ENCODE data around the gene SCAPER.

Gene SCAPER

GRCh38 chr15:76674883-76675282, 230.3 kb downstream of the SCAPER start:
- no peak for DNase-seq (ENCODE audit: low read depth in 2 of 2)

- DNase-seq (ENCODE audit: low read depth in 2 of 2) = no peak
These were observed 235.5 kb downstream of the SCAPER start for GRCh38 chr15:76669521-76670207.

- DNase-seq (ENCODE audit: low read depth in 2 of 2) = no peak
These were observed 236.2 kb downstream of the SCAPER start for GRCh38 chr15:76668900-76669299.

DNA sequence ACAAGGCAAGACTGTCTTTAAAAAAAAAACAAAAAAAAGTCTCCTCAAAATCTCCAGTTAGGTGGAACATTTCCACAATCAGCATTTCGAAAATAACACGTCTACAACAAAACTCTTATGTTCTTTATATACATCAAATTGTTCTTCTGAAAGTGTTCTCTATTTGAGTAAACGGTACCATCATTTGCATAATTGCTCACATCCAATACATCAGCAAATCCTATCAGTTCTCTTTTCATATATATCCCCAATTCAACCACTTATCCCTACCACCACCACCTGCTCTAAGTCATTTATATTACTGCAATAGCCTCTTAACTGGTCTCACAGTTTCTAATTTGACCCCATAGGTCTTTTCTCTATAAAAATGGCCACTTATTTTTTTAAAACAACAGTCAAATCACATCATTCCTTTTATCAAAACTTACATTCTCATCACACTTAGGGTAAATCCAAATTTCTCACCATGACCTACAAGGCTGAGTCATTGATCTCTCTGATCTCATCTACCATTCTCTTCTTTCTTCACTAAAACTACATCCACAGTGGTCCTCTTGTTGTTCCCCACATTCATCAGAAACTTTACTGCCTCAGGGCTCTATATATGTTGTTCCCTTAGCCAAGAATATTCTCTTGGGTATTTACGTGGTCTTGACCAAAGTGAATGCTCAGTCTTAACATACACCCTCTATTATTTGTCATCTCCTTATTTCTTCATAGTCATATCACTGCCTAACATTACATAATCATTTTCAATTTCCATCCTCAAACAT, 237.0 kb downstream of the SCAPER start:
- DNase-seq (ENCODE audit: low read depth in 2 of 2) = no peak

DNA sequence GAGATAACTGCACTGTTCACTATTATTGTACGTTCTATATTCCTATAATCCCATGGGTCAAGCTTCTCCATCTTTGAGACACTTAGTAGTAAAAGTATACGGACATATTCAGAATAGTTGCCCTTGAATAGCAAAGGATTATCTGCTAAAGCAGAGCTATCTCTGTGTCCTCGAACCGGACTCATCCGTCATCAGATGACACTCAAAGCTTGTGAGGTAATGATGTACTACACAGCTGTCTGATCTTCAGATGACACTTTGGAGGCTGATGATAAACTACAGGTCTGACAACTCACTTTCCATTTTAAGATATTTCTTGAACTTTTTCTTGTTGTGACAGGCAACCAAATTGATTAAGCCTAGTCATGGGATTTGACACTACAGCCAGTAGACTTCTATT, 240.2 kb downstream of the SCAPER start:
- no peak for DNase-seq (ENCODE audit: low read depth in 2 of 2)

GRCh38 chr15:76664411-76664810, 240.7 kb downstream of the SCAPER start:
- no peak for DNase-seq (ENCODE audit: low read depth in 2 of 2)

DNA sequence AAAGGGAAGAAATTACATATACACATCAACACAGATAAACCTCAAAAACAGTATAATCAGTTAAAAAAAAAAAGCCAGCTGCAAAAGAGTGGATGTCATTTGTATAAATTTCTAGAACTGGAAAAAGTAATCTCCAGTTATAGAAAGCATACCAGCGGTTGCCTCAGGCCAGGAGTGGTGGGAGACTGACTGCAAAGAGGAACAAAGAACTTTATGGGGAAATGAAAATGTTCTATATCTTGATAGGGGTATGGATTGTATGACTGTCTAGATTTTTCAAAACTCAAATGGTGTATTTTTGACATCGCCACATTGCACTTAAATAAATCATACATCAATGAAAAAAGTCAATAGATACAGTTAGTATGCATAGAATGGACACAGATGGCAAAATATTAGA, 241.6 kb downstream of the SCAPER start:
- DNase-seq (ENCODE audit: low read depth in 2 of 2) = no peak

DNA sequence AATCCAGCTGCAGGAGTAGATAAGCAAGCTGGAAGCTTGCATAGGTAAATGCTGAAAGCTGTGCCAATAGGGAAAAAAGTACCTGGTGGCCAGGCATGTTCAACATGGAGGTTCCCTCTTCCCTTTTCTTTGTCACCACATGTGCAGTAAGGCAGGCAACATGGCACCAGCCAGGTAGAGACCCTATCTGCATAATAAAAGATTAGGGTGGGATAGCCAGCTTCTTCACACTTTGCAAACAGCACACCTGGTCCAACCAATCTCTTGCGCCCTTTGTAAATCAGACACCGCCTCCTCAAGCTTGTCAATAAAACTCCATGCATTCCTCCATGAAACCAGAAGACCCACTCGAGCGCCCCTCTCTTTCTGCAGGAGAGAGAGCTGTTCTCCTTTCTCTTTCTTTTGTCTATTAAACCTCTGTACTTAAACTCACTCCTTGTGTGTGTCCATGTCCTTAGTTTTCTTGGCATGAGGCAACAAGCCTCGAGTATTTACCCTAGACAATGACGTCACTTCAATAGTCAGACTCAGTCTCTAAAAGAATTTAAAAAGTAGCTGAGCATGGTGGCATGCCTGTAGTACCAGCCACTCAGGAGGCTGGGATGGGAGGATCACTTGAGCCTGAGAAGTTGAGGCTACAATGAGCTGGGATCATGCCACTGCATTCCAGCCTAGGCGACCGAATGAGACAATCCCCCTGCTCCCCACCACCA, 256.3 kb downstream of the SCAPER start:
- DNase-seq (ENCODE audit: low read depth in 2 of 2) = no peak

DNA sequence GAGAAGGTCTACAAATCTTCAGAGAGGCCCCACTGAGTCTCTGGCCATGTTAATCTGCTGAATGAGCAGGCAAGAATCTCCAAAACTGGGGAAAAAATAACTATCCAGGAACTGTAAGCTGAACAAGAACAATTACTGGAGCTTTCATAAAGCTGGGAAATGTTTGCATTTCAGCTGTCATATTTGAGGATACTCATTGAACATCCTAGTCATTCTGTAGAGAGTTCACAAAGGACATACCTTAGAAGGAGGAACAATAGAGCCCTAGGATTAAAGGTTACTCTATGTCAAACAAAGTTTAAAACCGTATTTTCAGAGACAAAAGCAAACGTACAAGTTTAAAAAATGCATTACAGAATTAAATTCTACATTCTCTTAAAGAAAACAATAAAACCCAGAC, 257.5 kb downstream of the SCAPER start:
- no peak for DNase-seq (ENCODE audit: low read depth in 2 of 2)

GRCh38 chr15:76644646-76645045, 260.5 kb downstream of the SCAPER start:
- DNase-seq (ENCODE audit: low read depth in 2 of 2) = no peak

GRCh38 chr15:76642671-76643070, 262.5 kb downstream of the SCAPER start:
- no peak for DNase-seq (ENCODE audit: low read depth in 2 of 2)

DNA sequence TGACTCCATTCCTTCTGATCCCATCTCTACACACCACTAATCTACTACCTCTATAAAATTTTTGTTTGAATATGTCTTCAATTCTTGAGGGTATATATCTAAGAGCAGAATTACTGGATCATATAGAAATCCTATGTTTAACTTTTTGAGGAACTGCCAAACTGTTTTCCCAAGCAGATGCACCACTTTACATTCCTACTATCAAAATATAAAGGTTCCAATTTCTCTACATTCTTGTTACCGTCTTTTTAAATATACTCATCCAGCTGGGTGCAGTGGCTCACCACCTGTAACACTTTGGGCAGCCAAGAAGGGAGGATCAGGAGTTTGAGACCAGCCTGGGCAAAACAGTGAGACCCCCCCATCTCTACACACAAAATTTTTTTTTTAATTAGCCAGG, 268.0 kb downstream of the SCAPER start:
- no peak for DNase-seq (ENCODE audit: low read depth in 2 of 2)

DNA sequence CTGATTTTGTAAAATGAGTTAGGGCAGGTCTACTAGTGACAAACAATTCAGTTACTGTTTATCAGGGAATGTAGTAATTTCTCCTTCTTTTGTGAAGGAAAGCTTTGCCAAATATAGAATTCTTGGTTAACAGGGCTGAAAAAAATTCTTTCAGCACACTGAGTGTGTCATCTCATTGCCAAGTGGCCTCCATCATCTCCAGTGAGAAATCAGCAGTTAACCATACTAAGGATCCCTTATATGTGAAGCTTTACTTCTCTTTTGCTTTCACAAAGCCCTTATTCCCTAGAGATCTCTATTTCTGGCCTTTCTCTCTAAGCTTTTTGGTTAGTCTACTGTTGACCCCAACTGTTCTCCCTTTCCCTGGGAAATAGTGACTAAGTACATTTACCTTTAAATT, 269.1 kb downstream of the SCAPER start:
- no peak for DNase-seq (ENCODE audit: low read depth in 2 of 2)

DNA sequence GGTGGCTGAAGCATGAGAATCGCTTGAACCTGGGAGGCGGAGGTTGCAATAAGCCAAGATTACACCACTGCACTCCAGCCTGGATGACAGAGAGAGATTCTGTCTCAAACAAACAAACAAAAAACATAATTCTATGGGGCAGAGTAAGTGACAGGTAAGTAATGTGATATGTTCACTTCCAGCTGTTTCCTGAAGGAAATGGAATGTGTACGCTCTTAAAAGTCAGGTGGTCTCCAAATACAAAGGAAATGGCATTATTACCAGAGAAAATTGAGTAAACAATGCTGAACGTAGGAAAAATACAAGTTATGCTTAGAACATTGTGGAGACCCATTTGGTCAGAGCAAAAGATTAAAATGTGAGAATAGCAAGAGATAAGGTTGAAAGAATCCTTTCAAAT, 278.5 kb downstream of the SCAPER start:
- DNase-seq (ENCODE audit: low read depth in 2 of 2) = no peak

- no peak for DNase-seq (ENCODE audit: low read depth in 2 of 2)
These were observed 279.9 kb downstream of the SCAPER start for GRCh38 chr15:76625267-76625666.

DNA sequence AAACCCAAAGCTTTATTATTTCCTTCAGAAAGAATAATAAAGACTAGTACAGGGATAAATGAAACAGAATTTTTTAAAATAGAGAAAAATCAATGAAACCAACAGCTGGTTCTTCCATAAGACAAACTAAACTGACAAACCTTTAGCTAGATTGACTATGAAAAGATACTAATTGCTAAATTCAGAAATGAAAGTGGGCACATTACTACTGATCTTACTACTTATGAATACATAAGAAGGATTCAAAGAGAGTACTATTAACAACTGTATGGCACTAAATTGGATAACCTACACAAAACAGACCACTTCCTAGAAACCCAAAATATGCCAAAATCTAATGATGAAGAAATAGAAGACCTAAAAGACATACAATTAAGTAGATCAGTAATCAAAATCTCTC, 290.4 kb downstream of the SCAPER start:
- DNase-seq (ENCODE audit: low read depth in 2 of 2) = no peak

DNA sequence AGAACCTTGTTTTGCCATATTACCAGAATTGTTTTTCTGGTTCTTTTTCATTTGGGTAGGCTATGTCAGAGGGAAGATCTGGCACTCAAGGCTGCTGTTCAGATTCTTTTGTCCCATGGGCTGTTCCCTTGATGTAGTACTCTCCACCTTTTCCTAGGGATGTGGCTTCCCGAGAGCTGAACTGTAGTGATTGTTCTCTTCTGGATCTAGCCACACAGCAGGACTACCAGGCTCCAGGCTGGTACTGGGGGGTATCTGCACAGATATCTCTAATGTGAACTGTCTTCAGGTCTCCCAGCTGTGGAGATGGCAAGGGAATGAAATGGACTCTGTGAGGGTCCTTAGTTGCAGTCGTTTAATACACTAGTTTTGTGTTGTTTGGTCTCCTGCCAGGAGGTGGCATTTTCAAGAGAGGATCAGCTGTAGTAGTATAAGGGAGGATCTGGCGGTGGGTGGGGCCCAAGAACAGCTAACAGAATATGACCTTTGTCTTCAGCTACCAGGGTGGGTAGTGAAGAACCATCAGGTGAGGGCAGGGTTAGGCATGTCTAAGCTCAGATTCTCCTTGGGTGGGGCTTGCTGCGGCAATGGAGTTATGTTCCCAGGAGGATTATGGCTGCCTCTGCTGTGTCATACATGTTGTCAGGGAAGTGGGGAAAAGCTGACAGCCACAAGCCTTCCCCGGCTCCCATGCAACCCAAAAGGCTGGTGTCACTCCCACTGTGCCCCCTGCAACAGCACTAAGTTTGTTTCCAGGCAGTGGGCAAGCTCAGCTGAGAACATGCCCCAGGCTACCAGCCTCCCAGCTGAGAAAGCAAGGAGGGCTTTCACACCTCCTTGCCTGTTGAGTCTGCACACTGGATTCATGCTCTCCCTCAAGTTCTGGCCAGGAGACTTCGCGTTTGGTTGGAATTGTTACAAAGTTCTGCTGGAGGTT, 316.1 kb downstream of the SCAPER start:
- no peak for DNase-seq (ENCODE audit: low read depth in 2 of 2)

- DNase-seq (ENCODE audit: low read depth in 2 of 2) = no peak
These were observed 319.6 kb downstream of the SCAPER start for GRCh38 chr15:76585576-76585897.

DNA sequence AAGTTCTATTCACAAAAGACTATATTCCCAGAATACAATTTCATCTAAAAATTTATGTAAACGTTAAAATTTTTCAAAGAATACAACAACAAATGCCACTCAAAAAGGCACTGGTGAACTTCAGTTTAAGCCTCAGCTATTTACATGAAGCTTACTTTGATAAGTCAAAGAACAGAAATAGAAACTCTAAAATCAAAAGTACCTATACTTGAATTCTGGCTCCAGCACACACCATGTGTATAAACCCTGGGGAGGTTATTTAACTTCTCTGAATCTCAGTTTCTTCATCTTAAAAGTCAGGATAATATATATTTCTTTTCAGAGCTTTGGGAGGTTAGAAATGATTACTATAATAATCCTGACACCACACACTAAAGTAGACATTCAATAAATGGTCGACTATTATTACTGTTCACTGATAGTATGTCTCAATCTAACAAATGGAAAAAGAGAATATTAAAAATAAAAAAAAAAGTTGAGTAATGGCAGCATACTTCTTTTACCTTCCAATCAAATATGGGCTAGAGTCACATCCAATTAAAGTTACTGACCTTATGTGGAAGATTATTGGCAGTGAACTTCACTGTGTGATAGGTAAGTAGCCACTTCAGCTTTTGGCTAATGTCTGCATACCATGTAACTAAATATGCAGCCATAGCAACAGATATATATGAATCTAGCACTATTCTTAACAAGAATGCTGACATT, 320.1 kb downstream of the SCAPER start:
- DNase-seq (ENCODE audit: low read depth in 2 of 2) = no peak

- no peak for DNase-seq (ENCODE audit: low read depth in 2 of 2)
These were observed 322.6 kb downstream of the SCAPER start for GRCh38 chr15:76582550-76582949.

DNA sequence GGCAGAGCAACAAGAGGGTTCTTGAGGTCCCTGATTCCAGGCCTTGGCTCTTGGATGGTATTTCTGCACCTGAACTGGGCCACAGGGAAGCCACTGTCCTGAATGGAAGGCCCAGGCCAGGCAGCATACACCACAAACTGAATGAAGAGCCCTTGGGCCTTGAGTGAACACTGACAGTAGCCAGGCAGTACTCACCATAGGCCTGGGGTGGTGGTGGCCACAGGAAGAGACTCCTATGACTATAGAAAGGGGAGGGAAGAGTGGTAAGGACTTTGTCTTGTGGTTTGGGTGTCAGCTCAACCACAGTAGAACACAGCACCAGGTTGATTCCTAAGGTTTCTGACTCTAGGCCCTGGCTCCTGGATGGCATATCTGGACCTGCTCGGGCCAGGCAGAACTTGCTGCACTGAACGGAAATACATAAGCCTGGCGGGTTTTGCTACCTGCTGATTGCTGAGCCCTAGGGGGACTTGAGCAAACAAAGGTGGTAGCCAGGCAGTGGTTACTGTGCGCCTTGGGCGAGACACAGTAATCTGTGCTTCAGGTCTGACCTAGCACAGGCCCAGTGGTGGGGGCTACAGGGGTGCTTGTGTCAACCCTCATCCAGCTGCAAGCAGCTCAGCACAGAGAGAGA, 327.1 kb downstream of the SCAPER start:
- DNase-seq (ENCODE audit: low read depth in 2 of 2) = no peak

Data from stimulated activated CD8-positive, alpha-beta memory T cell treated with anti-CD3 and anti-CD28 coated beads, Interleukin-2, amount 100 ng/mL, for 1 hour (primary cell).